ENCODE measurements around the gene CD34. TPM values are rescaled to one million over a fixed set of nuclear protein-coding genes. Genes with fewer than 3 reads are reported as not detected.
"Not testable (repeated sequence)": the region's sequence is repeated elsewhere in the genome, so short reads cannot be mapped to it uniquely, and the experiment has no call there.

The CD34 gene
- total RNA-seq, 1 experiment from 2014 or later: not detected

GRCh38 chr1:207933205-207933800 is 22.4 kb upstream of the CD34 start:
- DNase-seq (ENCODE audit: low read depth): no peak

- DNase-seq (ENCODE audit: low read depth): no peak
Observed at GRCh38 chr1:207926984-207927383, 16.1 kb upstream of the CD34 start.

GRCh38 chr1:207925969-207926368 is 15.0 kb upstream of the CD34 start:
- not testable (repeated sequence) for DNase-seq (ENCODE audit: low read depth)

GRCh38 chr1:207925210-207925609 is 14.3 kb upstream of the CD34 start:
- DNase-seq (ENCODE audit: low read depth): no peak

- DNase-seq (ENCODE audit: low read depth): no peak
Observed at GRCh38 chr1:207923561-207923960, 12.6 kb upstream of the CD34 start.

- no peak for DNase-seq (ENCODE audit: low read depth)
Observed at GRCh38 chr1:207923121-207923520, 12.2 kb upstream of the CD34 start.

- DNase-seq (ENCODE audit: low read depth): no peak
Observed at GRCh38 chr1:207922554-207922953, 11.6 kb upstream of the CD34 start.

- no peak for DNase-seq (ENCODE audit: low read depth)
Observed at GRCh38 chr1:207921321-207921720, 10.4 kb upstream of the CD34 start.

GRCh38 chr1:207920444-207921021 is 9.6 kb upstream of the CD34 start:
- DNase-seq (ENCODE audit: low read depth): no peak

- no peak for DNase-seq (ENCODE audit: low read depth)
Observed at GRCh38 chr1:207919523-207920170, 8.7 kb upstream of the CD34 start.

- no peak for DNase-seq (ENCODE audit: low read depth)
Observed at GRCh38 chr1:207918581-207918980, 7.7 kb upstream of the CD34 start.

- no peak for DNase-seq (ENCODE audit: low read depth)
Observed at GRCh38 chr1:207918011-207918410, 7.1 kb upstream of the CD34 start.

- no peak for DNase-seq (ENCODE audit: low read depth)
Observed at GRCh38 chr1:207917080-207917479, 6.2 kb upstream of the CD34 start.

GRCh38 chr1:207913951-207914350 is 3.0 kb upstream of the CD34 start:
- no peak for DNase-seq (ENCODE audit: low read depth)

GRCh38 chr1:207911856-207912760 is 1.2 kb upstream of the CD34 start:
- DNase-seq (ENCODE audit: low read depth): no peak

GRCh38 chr1:207909687-207910086 is 1.2 kb downstream of the CD34 start:
- no peak for DNase-seq (ENCODE audit: low read depth)

GRCh38 chr1:207908107-207908734 is 2.7 kb downstream of the CD34 start:
- DNase-seq (ENCODE audit: low read depth): no peak

- DNase-seq (ENCODE audit: low read depth): no peak
Observed at GRCh38 chr1:207904391-207904790, 6.5 kb downstream of the CD34 start.

GRCh38 chr1:207903767-207904166 is 7.2 kb downstream of the CD34 start:
- DNase-seq (ENCODE audit: low read depth): no peak

GRCh38 chr1:207903053-207903452 is 7.9 kb downstream of the CD34 start:
- DNase-seq (ENCODE audit: low read depth): no peak

- DNase-seq (ENCODE audit: low read depth): no peak
Observed at GRCh38 chr1:207902566-207902965, 8.4 kb downstream of the CD34 start.
